GM12878 (cell line): ENCODE results near the gene IER5L. TPM values are rescaled to one million over a fixed set of nuclear protein-coding genes. Genes with fewer than 3 reads are reported as not detected.

Source experiments
- ATAC-seq: fragments of 200-7000 bp; cut with Tn5 transposase; 3 replicates; pipeline ENCODE4 v1.9.1; 2020; ENCODE audit warnings: mild to moderate bottlenecking, moderate library complexity
- BruUV-seq: library from RNA; stranded (reverse); fragments of 400-500 nt; replicated peaks from 2 replicates; lab custom pipeline; 2021; lab: Mats Ljungman, UMichigan
- CTCF ChIA-PET: fragments of 300-600 bp; sonication (Branson Sonifier 250); formaldehyde crosslinking; extraction: SDS; loops from one replicate; lab custom pipeline; 2021; ENCODE audit warnings: inconsistent platforms; lab: Yijun Ruan, JAX
- POLR2A ChIA-PET: fragments of 350-600 bp; formaldehyde crosslinking; extraction: SDS; loops from one replicate; lab custom pipeline; 2021; ENCODE audit warnings: inconsistent platforms; lab: Charles Lee
- RAD21 ChIA-PET: fragments of 300-600 bp; sonication (Branson Sonifier 250); formaldehyde crosslinking; loops from one replicate; lab custom pipeline; 2023; ENCODE audit warnings: antibody characterized with exemption; ENCODE audit not compliant: unreplicated experiment; lab: Charles Lee
- SMC1A ChIA-PET: fragments of 300-600 bp; sonication (Branson Sonifier 250); formaldehyde crosslinking; loops from one replicate; lab custom pipeline; 2023; ENCODE audit not compliant: unreplicated experiment, uncharacterized antibody; lab: Charles Lee
- DNase-seq: peaks from one replicate; pipeline ENCODE4 v3.0.0-alpha.2; 2011; ENCODE audit warnings: low read depth, low spot score
- FAIRE-seq: peaks from 3 replicates; lab custom pipeline; 2011; peaks lifted over from hg19 to GRCh38; lab: Jason Lieb, UNC
- H2AFZ ChIP-seq: 2 replicates; pipeline ENCODE4 v1.6.0; 2011; ENCODE audit warnings: low read depth, low read length, control low read depth; ENCODE audit not compliant: control insufficient read depth
- H3K27ac ChIP-seq: 2 replicates; pipeline ENCODE4 v1.5.1; 2011; ENCODE audit warnings: control low read depth; ENCODE audit not compliant: control insufficient read depth, insufficient read depth
- H3K27me3 ChIP-seq, 2 experiments: replicated peaks in 1 of 2; 2 replicates each; pipeline versions ENCODE4 v1.6.0 to v1.6.1; 2011; ENCODE audit warnings: low read length in 1 of 2; ENCODE audit not compliant: control insufficient read depth in 2 of 2, insufficient read depth in 2 of 2
- H3K36me3 ChIP-seq, 2 experiments: 2 replicates each; pipeline ENCODE4 v1.5.1; 2011; ENCODE audit warnings: low read length in 1 of 2; ENCODE audit not compliant: control insufficient read depth in 2 of 2, insufficient read depth in 2 of 2
- H3K4me1 ChIP-seq: 2 replicates; pipeline ENCODE4 v1.6.1; 2011; ENCODE audit warnings: mild to moderate bottlenecking, low read length, moderate library complexity, mixed read lengths; ENCODE audit not compliant: control insufficient read depth, insufficient read depth
- H3K4me2 ChIP-seq: 2 replicates; pipeline ENCODE4 v1.6.0; 2011; ENCODE audit warnings: control low read depth; ENCODE audit not compliant: control insufficient read depth, insufficient read depth
- H3K4me3 ChIP-seq: fragments of 200-600 bp; sonication (generic); 2 replicates; pipeline ENCODE4 v1.5.1; 2016
- H3K79me2 ChIP-seq: 2 replicates; pipeline ENCODE4 v1.6.0; 2011; ENCODE audit warnings: low read length; ENCODE audit not compliant: control insufficient read depth, insufficient read depth
- H3K9ac ChIP-seq: 2 replicates; pipeline ENCODE4 v1.8.0; 2011; ENCODE audit warnings: low read length, control low read depth, mixed read lengths; ENCODE audit not compliant: control insufficient read depth, insufficient read depth
- H3K9me3 ChIP-seq: replicated peaks from 3 replicates; pipeline ENCODE4 v1.5.1; 2011; ENCODE audit warnings: mild to moderate bottlenecking, low read length; ENCODE audit not compliant: control insufficient read depth, insufficient read depth
- H4K20me1 ChIP-seq: 2 replicates; pipeline ENCODE4 v1.6.0; 2011; ENCODE audit not compliant: control insufficient read depth, insufficient read depth
- ASH2L ChIP-seq: fragments of 300-600, 200-600 bp; sonication (generic); IDR thresholded peaks from 2 replicates; pipeline ENCODE4 v1.6.1; 2017; ENCODE audit warnings: low read depth, mild to moderate bottlenecking, borderline replicate concordance
- CHD2 ChIP-seq: IDR thresholded peaks from 2 replicates; pipeline ENCODE4 v1.6.1; 2011; ENCODE audit warnings: low read depth, low read length, improper control_type of control experiment, borderline replicate concordance
- NFXL1 ChIP-seq: fragments of 450-650 bp; IDR thresholded peaks from 2 replicates; pipeline ENCODE4 v1.6.1; 2017; ENCODE audit warnings: antibody characterized with exemption, mild to moderate bottlenecking, borderline replicate concordance
- RAD21 ChIP-seq: IDR thresholded peaks from 2 replicates; pipeline ENCODE4 v1.6.1; 2011; ENCODE audit warnings: mild to moderate bottlenecking, low read depth, low read length, moderate library complexity; ENCODE audit not compliant: insufficient read depth
- SMAD5 ChIP-seq: IDR thresholded peaks from 2 replicates; pipeline ENCODE4 v1.6.1; 2016; ENCODE audit warnings: antibody characterized with exemption, low read depth
- ZZZ3 ChIP-seq: IDR thresholded peaks from 2 replicates; pipeline ENCODE4 v1.6.1; 2011; ENCODE audit warnings: low read depth; ENCODE audit not compliant: control insufficient read depth, insufficient read length
- WGBS: methylation state at CpG from one replicate; pipeline ENCODE4 v1.1.6; 2016; ENCODE audit warnings: low lambda C conversion rate; ENCODE audit not compliant: insufficient replicate concordance, insufficient coverage; ENCODE audit errors: missing lambda C conversion rate; 5-methylcytosine and 5-hydroxymethylcytosine counted together
- in situ Hi-C: fragments of 300-500 bp; cut with MboI; formaldehyde crosslinking; loops from 9 replicates; pipeline ENCODE4 v1.14.3; 2018; ENCODE audit warnings: mixed read lengths
- intact Hi-C: fragments of 100-400 bp; cut with micrococcal nuclease; formaldehyde crosslinking; loops from one replicate; pipeline ENCODE4 v1.14.2; 2022; ENCODE audit not compliant: unreplicated experiment
- polyA plus RNA-seq, 11 experiments: library from polyadenylated mRNA; depleted of rRNA in 4 of 11; unstranded in 6 of 11; stranded (reverse) in 5 of 11; fragments of >200 nt; fragmentation: Nextera tagmentation in 4 of 11; fragmentation: Illumina TruSeq in 1 of 11; extraction: Ambion mirVana in 4 of 11; extraction: Trizol in 1 of 11; gene quantifications; 1 replicate in 1 of 11; 2 replicates in 10 of 11; pipeline versions ENCODE4 v1.2.1 to v1.2.3, GENCODE V29; 2011 to 2016; ENCODE audit warnings: inconsistent platforms in 2 of 11, missing spikeins in 2 of 11, low read depth in 1 of 11
- total RNA-seq, 4 experiments: library from RNA; depleted of rRNA in 3 of 4; stranded (reverse); fragments of >200 nt in 3 of 4; fragmentation: Illumina TruSeq in 1 of 4; extraction: Trizol in 1 of 4; gene quantifications; 2 replicates each; pipeline versions ENCODE4 v1.2.1 to v1.2.3, GENCODE V29; 2013 to 2021
- TF ChIP-seq, protein P1 (sequence below): IDR thresholded peaks from 2 replicates; pipeline ENCODE4 v1.6.1; 2012; ENCODE audit warnings: low read depth, low read length, improper control_type of control experiment

IER5L gene
- total and polyA plus RNA-seq, 10 of the 15 experiments (the other 5 are each of a cell fraction or from before 2014, with no cell fraction given): 0.04 to 1.4 (median 0.17) TPM

DNA sequence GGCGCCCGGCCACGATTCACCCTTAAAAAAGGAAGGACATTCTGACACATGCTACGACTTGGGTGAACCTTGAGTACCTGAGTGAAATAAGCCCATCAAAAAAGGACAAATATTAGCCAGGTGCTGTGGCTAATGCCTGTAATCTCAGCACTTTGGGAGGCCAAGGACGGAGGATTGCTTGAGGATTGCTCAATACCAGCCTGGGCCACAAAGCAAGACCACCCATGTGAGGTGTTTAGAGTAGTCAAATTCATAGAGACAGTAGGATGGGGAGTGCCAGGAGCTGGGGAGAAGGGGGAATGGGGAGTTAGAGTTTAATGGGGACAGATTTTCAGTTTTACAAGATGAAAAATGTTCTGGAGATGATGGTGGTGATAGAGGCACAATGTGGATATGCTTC is 32.1 kb upstream of the IER5L start:
- DNase-seq (no peak), ATAC-seq (no peak), FAIRE-seq (no peak)
- WGBS: 33% methylated on average over 5 of the region's 5 CpGs
- H3K9me3 ChIP-seq: no peaks in the 10 kb centered on the region
- no peak overlapping the region for H3K4me2 ChIP-seq
- BruUV-seq: no TSS peak
- no peak overlapping the region for H3K27ac ChIP-seq
- TF ChIP-seq, protein P1, sequence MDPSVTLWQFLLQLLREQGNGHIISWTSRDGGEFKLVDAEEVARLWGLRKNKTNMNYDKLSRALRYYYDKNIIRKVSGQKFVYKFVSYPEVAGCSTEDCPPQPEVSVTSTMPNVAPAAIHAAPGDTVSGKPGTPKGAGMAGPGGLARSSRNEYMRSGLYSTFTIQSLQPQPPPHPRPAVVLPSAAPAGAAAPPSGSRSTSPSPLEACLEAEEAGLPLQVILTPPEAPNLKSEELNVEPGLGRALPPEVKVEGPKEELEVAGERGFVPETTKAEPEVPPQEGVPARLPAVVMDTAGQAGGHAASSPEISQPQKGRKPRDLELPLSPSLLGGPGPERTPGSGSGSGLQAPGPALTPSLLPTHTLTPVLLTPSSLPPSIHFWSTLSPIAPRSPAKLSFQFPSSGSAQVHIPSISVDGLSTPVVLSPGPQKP: no peak
- no peak for TF ChIP-seq NFXL1
- no peak for TF ChIP-seq SMAD5
- no peak for TF ChIP-seq ASH2L
- TF ChIP-seq ZZZ3: no peak
- TF ChIP-seq CHD2: no peak
- no peak for TF ChIP-seq RAD21
- H3K79me2 ChIP-seq: no peaks in the 10 kb centered on the region
- SMC1A ChIA-PET: no interaction called here
- no peaks in the 10 kb centered on the region for H4K20me1 ChIP-seq
- no peak overlapping the region for H2AFZ ChIP-seq
- CTCF ChIA-PET: interaction anchor here (0.6 to 1.0 kb wide), 2 partner anchors 84 to 921 kb away, joined by 3 to 4 read pairs; no protein-coding TSS in a partner anchor
- H3K4me1 ChIP-seq: no peaks in the 10 kb centered on the region
- H3K27me3 ChIP-seq: no peaks in the 10 kb centered on the region
- intact Hi-C loops (no loop called here), in situ Hi-C loops (no loop called here)
- no peak overlapping the region for H3K4me3 ChIP-seq
- POLR2A ChIA-PET: interaction anchor here (0.6 kb wide), 1 partner anchor 1237 kb away, joined by 3 read pairs; no protein-coding TSS in a partner anchor
- no peaks in the 10 kb centered on the region for H3K36me3 ChIP-seq
- RAD21 ChIA-PET: no interaction called here
- no peak overlapping the region for H3K9ac ChIP-seq
